ENCODE results near the gene NT5C1B. TPM values are rescaled to one million over a fixed set of nuclear protein-coding genes. Genes with fewer than 3 reads are reported as not detected.

The NT5C1B gene
- total RNA-seq, 4 donors from 2014 or later = not detected

- no peak overlapping the region for H3K27ac ChIP-seq
- no peak for DNase-seq
- intact Hi-C loops (cut with DNase I) = no loop called here
- no peaks in the 10 kb centered on the region for H3K27me3 ChIP-seq
- TF ChIP-seq CTCF (IDR thresholded peaks at IDR 0.05) (no peak), POLR2A (IDR thresholded peaks at IDR 0.05) (no peak)
- peaks cover 0 to 8% (median 0%) of the 10 kb centered on the region in 3 donors for H3K4me1 ChIP-seq
- H3K9me3 ChIP-seq = no peaks in the 10 kb centered on the region
- H3K36me3 ChIP-seq = no peaks in the 10 kb centered on the region
- no peak overlapping the region for H3K4me3 ChIP-seq
- 85 to 98% methylated on average over 2 of the region's 2 CpGs for WGBS, 2 donors
These were observed 12.9 kb upstream of the NT5C1B start for GRCh38 chr2:18602298-18602697.

GRCh38 chr2:18600255-18600613 lies 10.9 kb upstream of the NT5C1B start:
- Histone ChIP-seq H3K9me3 (no peaks in the 10 kb centered on the region), H3K27ac (no peak overlapping the region), H3K36me3 (no peaks in the 10 kb centered on the region), H3K4me1 (peaks cover 0 to 8% (median 0%) of the 10 kb centered on the region in 3 donors), H3K4me3 (no peak overlapping the region), H3K27me3 (no peaks in the 10 kb centered on the region)
- TF ChIP-seq POLR2A (IDR thresholded peaks at IDR 0.05) (no peak), CTCF (IDR thresholded peaks at IDR 0.05) (no peak)
- WGBS, 2 donors = 71 to 81% methylated on average over 2 of the region's 2 CpGs
- no peak for DNase-seq
- intact Hi-C loops (cut with DNase I) = no loop called here

- peaks cover 0 to 8% (median 0%) of the 10 kb centered on the region in 3 donors for H3K4me1 ChIP-seq
- TF ChIP-seq POLR2A (IDR thresholded peaks at IDR 0.05) (no peak), CTCF (IDR thresholded peaks at IDR 0.05) (no peak)
- DNase-seq = no peak
- intact Hi-C loops (cut with DNase I) = no loop called here
- no peaks in the 10 kb centered on the region for H3K9me3 ChIP-seq
- H3K27me3 ChIP-seq = no peaks in the 10 kb centered on the region
- H3K36me3 ChIP-seq = no peaks in the 10 kb centered on the region
- H3K4me3 ChIP-seq = no peak overlapping the region
- WGBS, 2 donors = 43 to 45% methylated on average over 2 of the region's 2 CpGs
- no peak overlapping the region for H3K27ac ChIP-seq
These were observed 10.3 kb upstream of the NT5C1B start for GRCh38 chr2:18599509-18600254.

- H3K36me3 ChIP-seq = no peaks in the 10 kb centered on the region
- H3K27me3 ChIP-seq = no peaks in the 10 kb centered on the region
- H3K4me3 ChIP-seq = no peak overlapping the region
- H3K9me3 ChIP-seq = no peaks in the 10 kb centered on the region
- no peak overlapping the region for H3K27ac ChIP-seq
- DNase-seq = no peak
- no peak for TF ChIP-seq CTCF (IDR thresholded peaks at IDR 0.05)
- no peak for TF ChIP-seq POLR2A (IDR thresholded peaks at IDR 0.05)
- intact Hi-C loops (cut with DNase I) = no loop called here
- H3K4me1 ChIP-seq = peaks cover 0 to 8% (median 0%) of the 10 kb centered on the region in 3 donors
- 67 to 69% methylated on average over 6 of the region's 6 CpGs for WGBS, 2 donors
These were observed 9.6 kb upstream of the NT5C1B start for GRCh38 chr2:18598848-18599484.

- WGBS, 2 donors = 58 to 72% methylated on average over 5 of the region's 5 CpGs
- DNase-seq = no peak
- intact Hi-C loops (cut with DNase I) = no loop called here
- H3K4me1 ChIP-seq = peaks cover 0 to 8% (median 0%) of the 10 kb centered on the region in 3 donors
- no peak overlapping the region for H3K4me3 ChIP-seq
- TF ChIP-seq POLR2A (IDR thresholded peaks at IDR 0.05) (no peak), CTCF (IDR thresholded peaks at IDR 0.05) (no peak)
- H3K9me3 ChIP-seq = no peaks in the 10 kb centered on the region
- H3K36me3 ChIP-seq = no peaks in the 10 kb centered on the region
- H3K27me3 ChIP-seq = no peaks in the 10 kb centered on the region
- no peak overlapping the region for H3K27ac ChIP-seq
These were observed 8.2 kb upstream of the NT5C1B start for GRCh38 chr2:18597618-18598017.
